ENCODE results near the gene SYPL2.

- TF ChIP-seq GLIS3 (CRISPR knock-in tag; IDR thresholded peaks at IDR 0.05), result no peak
- TF ChIP-seq ZFP30 (CRISPR knock-in tag; IDR thresholded peaks at IDR 0.05), result no peak
- no peak for TF ChIP-seq BACH2 (CRISPR knock-in tag; IDR thresholded peaks at IDR 0.05; ENCODE audit: borderline replicate concordance)
- TF ChIP-seq CSRNP3 (CRISPR knock-in tag; IDR thresholded peaks at IDR 0.05), result no peak
- TF ChIP-seq CREB5 (CRISPR knock-in tag; IDR thresholded peaks at IDR 0.05; ENCODE audit: low read depth), result no peak
These were observed 3.9 kb downstream of the SYPL2 start for GRCh38 chr1:109470245-109470644.
